ENCODE measurements around the gene FSIP1.

Gene FSIP1

GRCh38 chr15:39629371-39629770 is 153.3 kb downstream of the FSIP1 start:
- Mint-ChIP-seq H3K36me3 (ENCODE audit: low read depth) (peaks cover 13% of the 10 kb centered on the region), H3K4me1 (ENCODE audit: low read depth) (peaks cover 71% of the 10 kb centered on the region), H3K27ac (peak overlapping the region; percentile 87), H3K4me3 (no peak overlapping the region), H3K9me3 (peaks cover 11% of the 10 kb centered on the region), H3K27me3 (no peaks in the 10 kb centered on the region)
- DNase-seq, result peak; percentile 65

GRCh38 chr15:39628546-39629257 is 153.9 kb downstream of the FSIP1 start:
- Mint-ChIP-seq H3K9me3 (peaks cover 11% of the 10 kb centered on the region), H3K4me1 (ENCODE audit: low read depth) (peaks cover 77% of the 10 kb centered on the region), H3K27ac (peak overlapping the region; percentile 87), H3K27me3 (no peaks in the 10 kb centered on the region), H3K4me3 (no peak overlapping the region), H3K36me3 (ENCODE audit: low read depth) (peaks cover 13% of the 10 kb centered on the region)
- DNase-seq, result no peak

GRCh38 chr15:39628144-39628508 is 154.5 kb downstream of the FSIP1 start:
- Mint-ChIP-seq H3K4me1 (ENCODE audit: low read depth) (peaks cover 83% of the 10 kb centered on the region), H3K36me3 (ENCODE audit: low read depth) (peaks cover 13% of the 10 kb centered on the region), H3K9me3 (peaks cover 11% of the 10 kb centered on the region), H3K27me3 (no peaks in the 10 kb centered on the region), H3K4me3 (no peak overlapping the region), H3K27ac (no peak overlapping the region)
- no peak for DNase-seq

GRCh38 chr15:39627451-39628143 is 155.0 kb downstream of the FSIP1 start:
- Mint-ChIP-seq H3K27me3 (no peaks in the 10 kb centered on the region), H3K4me1 (ENCODE audit: low read depth) (peaks cover 88% of the 10 kb centered on the region), H3K27ac (no peak overlapping the region), H3K4me3 (no peak overlapping the region), H3K36me3 (ENCODE audit: low read depth) (peaks cover 13% of the 10 kb centered on the region), H3K9me3 (peaks cover 11% of the 10 kb centered on the region)
- DNase-seq, result peak; percentile 30

GRCh38 chr15:39625856-39626255 is 156.8 kb downstream of the FSIP1 start:
- H3K4me3 Mint-ChIP-seq, result no peak overlapping the region
- no peak for DNase-seq
- H3K9me3 Mint-ChIP-seq, result peaks cover 9% of the 10 kb centered on the region
- H3K27ac Mint-ChIP-seq, result peak overlapping the region; percentile 95
- no peaks in the 10 kb centered on the region for H3K27me3 Mint-ChIP-seq
- peaks cover 87% of the 10 kb centered on the region for H3K4me1 Mint-ChIP-seq (ENCODE audit: low read depth)
- peaks cover 13% of the 10 kb centered on the region for H3K36me3 Mint-ChIP-seq (ENCODE audit: low read depth)

GRCh38 chr15:39625451-39625850 is 157.2 kb downstream of the FSIP1 start:
- Mint-ChIP-seq H3K4me1 (ENCODE audit: low read depth) (peaks cover 83% of the 10 kb centered on the region), H3K27me3 (no peaks in the 10 kb centered on the region), H3K27ac (peak overlapping the region; percentile 95), H3K9me3 (peaks cover 9% of the 10 kb centered on the region), H3K4me3 (peak overlapping the region; percentile 67), H3K36me3 (ENCODE audit: low read depth) (peaks cover 13% of the 10 kb centered on the region)
- peak; percentile 31 for DNase-seq

GRCh38 chr15:39624806-39625205 is 157.8 kb downstream of the FSIP1 start:
- Mint-ChIP-seq H3K27me3 (no peaks in the 10 kb centered on the region), H3K9me3 (peaks cover 9% of the 10 kb centered on the region), H3K27ac (peak overlapping the region; percentile 95), H3K4me3 (peak overlapping the region; percentile 67), H3K36me3 (ENCODE audit: low read depth) (peaks cover 13% of the 10 kb centered on the region), H3K4me1 (ENCODE audit: low read depth) (peaks cover 76% of the 10 kb centered on the region)
- DNase-seq, result peak; percentile 62

- H3K4me3 Mint-ChIP-seq, result peak overlapping the region; percentile 2
- peak overlapping the region; percentile 95 for H3K27ac Mint-ChIP-seq
- H3K9me3 Mint-ChIP-seq, result peaks cover 9% of the 10 kb centered on the region
- H3K4me1 Mint-ChIP-seq (ENCODE audit: low read depth), result peaks cover 63% of the 10 kb centered on the region
- no peaks in the 10 kb centered on the region for H3K27me3 Mint-ChIP-seq
- peaks cover 13% of the 10 kb centered on the region for H3K36me3 Mint-ChIP-seq (ENCODE audit: low read depth)
- peak; percentile 31 for DNase-seq
Measured at GRCh38 chr15:39623529-39623931, 159.1 kb downstream of the FSIP1 start.

GRCh38 chr15:39622660-39623516 is 159.8 kb downstream of the FSIP1 start:
- no peaks in the 10 kb centered on the region for H3K27me3 Mint-ChIP-seq
- H3K4me1 Mint-ChIP-seq (ENCODE audit: low read depth), result peaks cover 58% of the 10 kb centered on the region
- no peak overlapping the region for H3K4me3 Mint-ChIP-seq
- no peak for DNase-seq
- H3K36me3 Mint-ChIP-seq (ENCODE audit: low read depth), result peaks cover 13% of the 10 kb centered on the region
- H3K27ac Mint-ChIP-seq, result peak overlapping the region; percentile 95
- peaks cover 9% of the 10 kb centered on the region for H3K9me3 Mint-ChIP-seq

GRCh38 chr15:39621976-39622375 is 160.7 kb downstream of the FSIP1 start:
- no peak overlapping the region for H3K27ac Mint-ChIP-seq
- DNase-seq, result no peak
- H3K4me3 Mint-ChIP-seq, result no peak overlapping the region
- peaks cover 50% of the 10 kb centered on the region for H3K4me1 Mint-ChIP-seq (ENCODE audit: low read depth)
- peaks cover 9% of the 10 kb centered on the region for H3K9me3 Mint-ChIP-seq
- H3K27me3 Mint-ChIP-seq, result no peaks in the 10 kb centered on the region
- H3K36me3 Mint-ChIP-seq (ENCODE audit: low read depth), result peaks cover 13% of the 10 kb centered on the region

- no peaks in the 10 kb centered on the region for H3K27me3 Mint-ChIP-seq
- H3K4me3 Mint-ChIP-seq, result no peak overlapping the region
- H3K36me3 Mint-ChIP-seq (ENCODE audit: low read depth), result peaks cover 8% of the 10 kb centered on the region
- peaks cover 47% of the 10 kb centered on the region for H3K4me1 Mint-ChIP-seq (ENCODE audit: low read depth)
- no peak overlapping the region for H3K27ac Mint-ChIP-seq
- H3K9me3 Mint-ChIP-seq, result peaks cover 5% of the 10 kb centered on the region
- DNase-seq, result no peak
Measured at GRCh38 chr15:39621210-39621609, 161.4 kb downstream of the FSIP1 start.

GRCh38 chr15:39618063-39618823 is 164.4 kb downstream of the FSIP1 start:
- no peak for DNase-seq
- peaks cover 10% of the 10 kb centered on the region for H3K9me3 Mint-ChIP-seq
- no peak overlapping the region for H3K27ac Mint-ChIP-seq
- H3K36me3 Mint-ChIP-seq (ENCODE audit: low read depth), result no peaks in the 10 kb centered on the region
- peaks cover 19% of the 10 kb centered on the region for H3K4me1 Mint-ChIP-seq (ENCODE audit: low read depth)
- no peaks in the 10 kb centered on the region for H3K27me3 Mint-ChIP-seq
- no peak overlapping the region for H3K4me3 Mint-ChIP-seq

GRCh38 chr15:39616731-39617455 is 165.7 kb downstream of the FSIP1 start:
- Mint-ChIP-seq H3K4me3 (no peak overlapping the region), H3K36me3 (ENCODE audit: low read depth) (no peaks in the 10 kb centered on the region), H3K9me3 (peaks cover 17% of the 10 kb centered on the region), H3K27me3 (no peaks in the 10 kb centered on the region), H3K27ac (no peak overlapping the region), H3K4me1 (ENCODE audit: low read depth) (peaks cover 8% of the 10 kb centered on the region)
- DNase-seq, result no peak
